Activated CD4-positive, CD25-positive, alpha-beta regulatory T cell treated with anti-CD3 and anti-CD28 coated beads, Interleukin-2, amount 50 U/mL, for 24 hours (primary cell): ENCODE data around the gene NCAPD3.
"Not testable (repeated sequence)": the region's sequence is repeated elsewhere in the genome, so short reads cannot be mapped to it uniquely, and the experiment has no call there.

Experiments
- ATAC-seq, 2 donors: fragments of 150-1000 bp; cut with Tn5 transposase; one replicate each; pipeline ENCODE4 v1.10.0; 2021; ENCODE audit warnings: mild to moderate bottlenecking in 1 of 2, moderate library complexity in 1 of 2

NCAPD3 gene

GRCh38 chr11:134126217-134126822, 97.4 kb downstream of the NCAPD3 start:
- peak; percentile 33 to 53 for ATAC-seq

- ATAC-seq = no peak
These were observed 98.3 kb downstream of the NCAPD3 start for GRCh38 chr11:134125507-134125906.

DNA sequence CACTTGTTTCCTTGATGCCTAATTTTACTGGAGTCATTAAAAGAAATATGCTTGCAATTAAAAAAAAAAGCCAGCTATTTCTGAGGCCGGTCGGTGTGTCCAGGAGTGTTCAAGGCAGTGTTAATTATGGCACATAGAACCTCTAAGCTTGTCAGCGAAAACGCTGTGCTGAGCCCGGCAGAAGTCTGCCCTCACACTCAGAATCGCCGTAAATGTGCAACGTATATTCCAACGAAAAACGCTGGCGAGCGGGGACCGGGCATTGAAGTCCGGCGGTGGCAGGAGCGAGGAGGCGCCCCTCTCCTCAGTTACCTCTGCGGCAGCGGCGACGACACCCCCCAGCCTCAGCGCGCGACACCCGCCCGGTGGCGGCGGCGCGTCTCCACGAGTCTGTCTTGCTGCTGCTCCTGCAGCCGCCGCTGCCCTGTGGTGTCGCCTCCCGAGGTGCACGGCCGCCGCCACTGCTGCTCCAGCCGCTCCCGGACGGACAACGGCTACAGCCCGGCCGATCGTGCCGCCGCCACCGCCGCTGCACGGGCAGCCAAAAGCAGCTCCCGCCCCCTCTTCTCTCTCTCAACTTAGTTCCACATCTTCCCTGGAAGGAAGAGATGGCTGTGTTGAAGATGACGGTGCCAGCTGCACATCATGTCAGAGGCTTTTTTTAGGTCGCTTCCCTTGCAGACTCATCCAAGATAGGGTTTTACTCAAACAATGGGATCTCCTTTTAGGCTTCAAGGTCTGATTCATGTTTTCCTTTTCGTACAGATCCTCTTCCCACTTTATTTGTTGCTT, 98.9 kb downstream of the NCAPD3 start:
- no peak for ATAC-seq

DNA sequence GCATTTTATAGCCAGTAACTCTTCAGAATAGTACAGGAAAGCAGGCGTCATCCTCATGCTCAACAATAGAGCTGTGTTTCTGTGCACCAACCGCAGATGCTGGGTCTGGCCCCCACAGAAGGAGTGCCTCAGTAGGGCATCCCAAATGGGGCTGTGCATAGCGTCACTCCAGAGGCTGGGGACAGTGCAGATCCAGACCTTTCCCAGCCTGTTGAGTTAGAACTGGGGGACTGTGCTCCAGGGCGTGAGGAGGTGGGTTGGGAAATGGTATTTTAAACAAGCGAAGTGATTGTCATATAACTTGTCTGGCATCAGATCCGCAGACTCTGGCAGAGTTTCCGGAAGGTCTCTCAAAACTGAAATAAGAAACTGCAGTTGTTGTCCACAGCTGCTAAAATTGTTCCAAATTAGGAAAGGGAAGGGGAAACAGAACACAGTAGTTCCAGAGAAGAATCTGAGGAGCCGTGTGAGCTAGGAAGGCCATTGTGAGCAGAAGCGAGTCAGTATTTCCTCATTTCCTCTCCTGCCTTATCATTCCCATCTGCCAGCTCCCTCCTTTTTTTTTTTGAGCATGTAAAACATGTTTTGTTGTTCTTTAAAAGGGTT, 102.7 kb downstream of the NCAPD3 start:
- ATAC-seq = no peak

DNA sequence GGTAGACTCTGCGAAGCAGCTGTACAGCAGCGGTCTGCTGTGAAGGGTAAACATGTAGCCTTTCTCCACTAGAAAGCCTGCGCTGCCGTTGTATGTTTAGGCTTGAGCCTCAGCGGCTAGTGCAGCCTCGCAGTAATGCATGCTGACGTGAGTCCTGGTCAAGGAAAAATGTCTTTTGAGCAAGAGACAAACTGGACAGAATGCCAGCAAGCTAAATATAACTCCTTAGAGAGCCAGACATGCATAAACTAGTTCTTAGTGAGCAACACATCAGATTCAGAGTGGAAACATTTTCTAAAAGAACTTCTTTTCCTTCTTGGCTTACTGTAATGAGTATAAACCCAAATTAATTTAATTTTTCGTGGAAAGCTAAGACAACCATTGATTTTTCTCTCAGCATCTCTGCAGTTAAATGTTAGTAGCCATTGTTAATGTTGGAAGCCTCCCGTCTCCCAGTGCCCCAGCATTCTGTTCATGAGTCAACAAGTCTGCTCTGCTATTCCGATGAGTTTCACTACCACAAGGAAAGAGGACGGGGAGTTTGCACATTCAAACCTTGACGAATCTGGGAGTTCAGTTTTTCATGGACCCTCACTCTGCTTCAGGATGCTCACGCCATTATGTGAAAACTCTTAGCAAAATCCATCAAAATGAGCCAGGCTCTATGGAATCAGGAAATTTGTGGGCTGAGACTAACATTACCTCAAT, 103.5 kb downstream of the NCAPD3 start:
- ATAC-seq = no peak

- no peak for ATAC-seq
These were observed 104.7 kb downstream of the NCAPD3 start for GRCh38 chr11:134119094-134119493.

GRCh38 chr11:134118006-134118405, 105.8 kb downstream of the NCAPD3 start:
- ATAC-seq = no peak

DNA sequence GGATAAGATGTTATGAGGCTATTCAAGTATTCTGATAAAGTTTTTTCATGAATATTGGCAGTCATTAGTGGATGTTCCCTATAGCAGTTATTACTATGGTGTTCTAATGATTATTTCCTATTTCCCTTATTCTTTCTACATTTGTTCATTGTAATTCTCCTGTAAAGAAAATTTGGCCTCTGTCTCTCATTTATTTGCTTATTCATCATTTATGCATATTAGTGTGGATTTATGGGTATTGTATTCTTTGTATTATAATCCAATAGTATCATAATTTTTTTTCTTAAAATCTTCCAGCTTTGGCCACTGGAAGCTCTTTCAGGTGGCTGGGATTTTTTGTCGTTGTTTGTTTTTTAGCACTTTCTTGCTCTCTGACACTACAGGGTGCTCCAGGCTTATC, 107.6 kb downstream of the NCAPD3 start:
- ATAC-seq = no peak

GRCh38 chr11:134113787-134114186, 110.0 kb downstream of the NCAPD3 start:
- ATAC-seq = not testable (repeated sequence)

- ATAC-seq = no peak
These were observed 113.4 kb downstream of the NCAPD3 start for GRCh38 chr11:134110252-134110815.
